Limb (tissue), 2 donors: ENCODE results near the gene RAP1GDS1.

Experiments
- DNase-seq, 2 donors: peaks; one replicate each; pipeline ENCODE4 v3.0.0-alpha.2; 2016; ENCODE audit errors: extremely low spot score in 2 of 2

RAP1GDS1 gene, protein sequence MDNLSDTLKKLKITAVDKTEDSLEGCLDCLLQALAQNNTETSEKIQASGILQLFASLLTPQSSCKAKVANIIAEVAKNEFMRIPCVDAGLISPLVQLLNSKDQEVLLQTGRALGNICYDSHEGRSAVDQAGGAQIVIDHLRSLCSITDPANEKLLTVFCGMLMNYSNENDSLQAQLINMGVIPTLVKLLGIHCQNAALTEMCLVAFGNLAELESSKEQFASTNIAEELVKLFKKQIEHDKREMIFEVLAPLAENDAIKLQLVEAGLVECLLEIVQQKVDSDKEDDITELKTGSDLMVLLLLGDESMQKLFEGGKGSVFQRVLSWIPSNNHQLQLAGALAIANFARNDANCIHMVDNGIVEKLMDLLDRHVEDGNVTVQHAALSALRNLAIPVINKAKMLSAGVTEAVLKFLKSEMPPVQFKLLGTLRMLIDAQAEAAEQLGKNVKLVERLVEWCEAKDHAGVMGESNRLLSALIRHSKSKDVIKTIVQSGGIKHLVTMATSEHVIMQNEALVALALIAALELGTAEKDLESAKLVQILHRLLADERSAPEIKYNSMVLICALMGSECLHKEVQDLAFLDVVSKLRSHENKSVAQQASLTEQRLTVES

DNA sequence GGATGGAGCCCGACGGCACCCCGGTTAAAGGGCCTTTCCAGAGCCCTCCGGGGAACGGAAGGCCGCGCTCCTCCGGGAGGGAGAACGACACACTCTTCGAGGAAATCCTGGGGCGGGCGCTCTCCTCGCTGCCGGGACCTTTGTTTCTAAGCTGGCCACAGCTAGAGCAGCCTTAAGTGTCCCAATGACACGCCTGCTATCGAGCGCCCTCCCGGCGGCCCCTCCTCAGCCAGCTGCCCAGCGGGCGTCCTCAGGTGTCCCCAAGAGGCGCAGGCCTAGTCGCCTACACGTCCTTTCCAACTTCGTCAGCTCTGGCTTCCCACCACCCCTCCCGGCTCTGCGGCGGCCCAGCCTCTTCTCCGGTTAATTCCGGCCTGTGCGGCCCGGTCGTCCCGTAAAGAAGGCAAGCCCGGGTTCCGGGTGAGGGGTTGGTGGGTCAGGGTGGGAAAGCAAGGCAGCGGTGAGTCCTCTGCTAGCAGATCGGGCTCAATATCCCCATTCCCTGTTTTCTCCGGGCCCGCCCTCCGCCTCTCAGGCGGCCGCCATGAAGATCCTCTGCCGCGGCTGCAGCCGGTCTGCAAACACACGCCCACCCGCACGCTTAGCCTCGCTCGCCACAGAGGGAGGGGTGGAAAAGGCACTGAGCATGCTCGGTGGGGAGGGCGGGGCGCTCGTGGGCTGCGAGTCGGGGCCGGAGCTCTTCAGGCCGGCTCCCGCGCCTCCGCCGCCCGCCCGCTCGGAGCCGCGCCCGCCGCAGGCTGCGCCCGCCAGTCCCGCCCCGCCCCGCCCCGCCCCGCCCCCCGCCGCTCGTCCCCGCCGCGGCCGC is at the start of gene RAP1GDS1:
Gene RAP1GDS1, plus strand, starts transcription at position 806 of the 826 bp plus-strand sequence. CDS start 182 bp downstream, outside the sequence.
- DNase-seq, result peak; percentile 96 to 97

DNA sequence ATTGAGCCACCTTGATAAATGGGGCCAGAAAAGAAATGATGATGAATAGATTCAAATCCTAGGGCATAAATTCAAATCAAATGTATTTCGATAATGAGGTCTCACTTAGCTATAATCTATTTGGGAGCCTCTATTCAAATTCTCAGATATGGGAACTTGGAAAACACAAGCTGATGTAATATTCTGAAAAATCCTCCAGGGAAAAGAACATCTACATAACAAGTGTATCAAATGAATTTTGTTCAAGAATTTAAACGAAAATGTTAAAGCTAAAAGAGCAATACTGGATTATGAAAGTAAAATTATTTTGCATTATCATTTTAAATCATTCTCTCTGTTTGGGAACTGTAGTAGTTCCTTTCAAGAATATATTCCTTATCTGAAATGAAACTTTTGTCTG is 38.9 kb upstream of the RAP1GDS1 start:
- DNase-seq, result no peak

DNA sequence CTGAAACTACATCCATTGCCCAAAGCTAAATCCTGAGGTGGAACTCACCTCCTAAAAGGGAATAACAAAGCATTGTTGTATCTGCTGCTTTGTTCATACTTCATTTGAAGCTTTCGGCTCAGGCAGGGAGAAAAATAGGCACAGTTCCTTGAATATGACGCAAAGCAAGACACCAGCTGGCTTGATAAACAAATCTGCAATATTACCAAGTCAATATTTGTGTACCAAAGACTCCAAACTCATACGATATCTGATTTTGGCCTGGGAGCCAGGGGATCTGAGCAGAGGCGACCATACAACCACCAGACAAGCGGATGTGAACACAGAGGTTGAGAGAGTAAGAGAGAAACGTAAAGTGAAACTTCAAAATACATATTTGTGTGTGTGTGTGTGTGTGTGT is 34.8 kb upstream of the RAP1GDS1 start:
- DNase-seq, result no peak

DNA sequence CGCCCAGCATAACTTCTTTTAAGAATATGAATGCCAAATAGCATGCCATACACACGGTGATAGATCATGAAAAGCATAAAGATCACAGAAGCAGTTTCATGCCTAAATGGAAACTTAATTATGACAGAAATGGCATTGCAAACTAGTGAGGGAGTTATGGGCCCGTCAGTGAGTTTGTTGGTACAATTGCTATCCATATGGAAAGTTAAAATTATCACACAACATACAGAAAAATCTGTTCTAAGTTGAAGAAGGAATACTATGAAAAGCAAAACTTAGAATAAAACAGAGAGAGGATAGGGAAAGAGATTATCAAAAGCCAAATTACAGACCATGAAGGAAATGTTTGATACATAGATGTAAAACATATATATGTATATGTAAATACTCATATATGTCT is 30.2 kb upstream of the RAP1GDS1 start:
- no peak for DNase-seq

DNA sequence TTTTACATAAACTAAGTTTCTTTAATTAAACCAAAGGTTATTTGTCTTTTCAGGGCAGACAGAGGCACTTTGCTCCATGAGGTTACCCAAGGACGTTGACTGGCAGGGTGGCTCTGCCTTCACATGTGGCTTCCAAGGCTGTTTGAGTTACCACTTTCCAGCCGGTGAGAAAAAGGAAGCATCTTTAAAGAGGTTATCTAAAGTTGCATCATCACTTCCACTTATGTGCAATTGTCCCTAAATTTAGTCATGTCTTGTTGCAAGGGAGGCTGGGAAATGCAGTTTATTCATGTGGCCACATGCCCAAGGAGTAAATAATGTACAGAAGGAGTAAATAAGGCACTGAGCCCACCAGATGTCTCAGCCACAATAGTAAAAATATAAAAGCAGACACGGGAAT is 29.0 kb upstream of the RAP1GDS1 start:
- no peak for DNase-seq

DNA sequence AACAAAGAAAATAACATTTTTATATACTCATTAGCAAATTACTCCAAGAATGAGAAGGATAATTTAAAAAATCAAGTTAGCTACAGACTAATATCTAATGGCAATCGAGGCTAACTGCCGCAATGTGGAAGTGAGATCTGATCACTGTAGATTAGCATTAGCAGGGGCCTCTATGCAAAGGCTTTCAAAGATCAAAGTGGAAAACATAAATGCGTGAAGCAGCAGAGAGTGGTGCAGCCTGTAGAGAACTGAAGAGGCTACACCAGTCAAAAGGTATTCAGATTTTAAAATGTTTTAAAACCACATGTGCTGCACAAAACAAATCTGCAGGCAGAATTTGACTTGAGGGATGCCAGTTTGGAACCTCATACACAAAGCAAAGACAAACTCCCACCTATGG is 24.0 kb upstream of the RAP1GDS1 start:
- DNase-seq, result no peak

DNA sequence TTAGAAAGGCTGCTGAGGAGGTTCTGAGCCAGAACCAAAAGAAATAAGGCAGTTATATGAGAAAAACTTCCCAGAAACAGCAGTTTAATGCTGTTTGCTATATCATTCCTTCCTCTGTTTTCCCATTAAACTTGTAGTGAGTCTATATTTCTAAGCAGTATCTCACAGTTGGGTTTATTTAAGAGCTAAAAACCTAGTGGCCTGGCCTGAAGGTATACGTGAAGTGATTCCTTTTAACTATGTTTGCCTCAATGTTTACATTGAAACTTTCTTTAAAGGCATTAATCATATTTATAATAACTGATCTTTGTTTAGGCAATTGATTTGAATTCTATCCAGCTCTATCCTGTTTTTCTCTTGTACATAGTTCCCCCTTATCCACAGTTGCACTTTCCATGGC is 19.1 kb upstream of the RAP1GDS1 start:
- no peak for DNase-seq

DNA sequence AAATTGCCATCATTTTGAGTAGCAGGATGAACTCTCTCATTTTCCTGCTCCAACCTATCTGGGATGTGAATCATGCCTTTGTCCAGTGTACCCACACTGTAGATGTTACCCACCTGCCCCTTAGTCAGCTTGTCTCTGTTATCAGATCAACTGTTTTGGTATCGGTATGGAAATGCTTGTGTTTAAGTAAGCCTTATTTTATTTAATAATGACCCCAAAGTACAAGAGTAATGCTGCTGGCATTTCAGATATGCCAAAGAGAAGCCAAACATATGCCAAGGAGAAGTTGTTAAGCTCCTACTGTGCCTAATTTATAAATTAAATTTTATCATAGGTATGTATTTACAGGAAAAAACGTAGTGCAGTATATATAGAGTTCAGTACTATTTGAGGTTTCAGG is 18.6 kb upstream of the RAP1GDS1 start:
- no peak for DNase-seq

DNA sequence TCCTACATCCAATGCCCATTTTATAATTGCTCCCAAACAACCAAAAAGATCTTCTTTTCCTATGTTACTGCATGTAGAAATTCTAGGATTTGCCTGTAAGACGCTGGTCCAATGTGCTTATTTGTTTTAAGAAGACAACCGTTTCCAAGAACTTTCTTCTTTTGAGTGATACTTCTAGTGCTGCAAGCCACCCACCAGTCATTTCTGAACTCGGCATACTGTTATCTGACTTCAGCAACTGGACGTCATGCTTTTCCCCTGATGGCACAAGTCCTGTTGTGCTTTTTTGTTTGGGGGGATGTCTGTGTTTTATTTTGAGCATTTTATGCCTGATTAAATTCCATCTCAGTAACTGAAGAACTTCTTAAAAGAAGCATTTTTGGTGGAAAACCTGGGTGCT is 16.0 kb upstream of the RAP1GDS1 start:
- DNase-seq, result no peak

DNA sequence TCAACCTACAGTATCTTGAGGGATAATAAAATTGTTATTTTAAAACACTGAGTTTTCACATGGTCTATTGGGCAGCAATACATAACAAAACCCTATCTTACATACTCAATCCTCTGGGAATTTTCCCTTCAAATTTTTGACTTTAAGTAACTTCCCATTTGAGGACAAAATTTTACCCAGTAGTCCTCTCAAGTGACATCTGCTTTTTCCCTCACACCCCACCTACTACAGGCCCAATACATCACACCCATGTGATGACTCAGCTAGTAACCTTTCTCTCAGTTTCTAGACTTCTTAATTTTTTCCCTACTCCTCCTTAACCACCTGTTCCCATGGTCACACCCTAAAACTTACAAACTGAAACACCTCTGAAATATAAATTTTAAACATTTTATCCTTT is 12.2 kb upstream of the RAP1GDS1 start:
- DNase-seq, result no peak

DNA sequence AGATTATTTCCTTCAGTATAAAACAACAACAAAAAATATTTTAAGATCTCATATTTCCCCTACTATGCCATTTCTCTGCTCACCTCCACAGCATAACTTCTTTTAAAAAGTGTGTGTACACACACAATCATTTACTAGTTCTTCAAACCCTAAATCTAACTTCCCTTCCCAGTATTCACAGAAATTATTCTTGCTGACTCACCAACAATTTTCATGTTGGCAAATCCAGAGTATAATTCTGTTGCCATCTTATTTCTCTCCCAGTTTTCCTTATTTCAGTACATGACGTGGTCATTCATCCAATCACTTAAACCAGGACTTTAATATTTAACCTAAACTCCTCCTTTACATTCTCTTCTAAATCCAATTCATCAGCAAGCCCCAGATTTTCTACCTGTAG is 11.4 kb upstream of the RAP1GDS1 start:
- DNase-seq, result no peak

DNA sequence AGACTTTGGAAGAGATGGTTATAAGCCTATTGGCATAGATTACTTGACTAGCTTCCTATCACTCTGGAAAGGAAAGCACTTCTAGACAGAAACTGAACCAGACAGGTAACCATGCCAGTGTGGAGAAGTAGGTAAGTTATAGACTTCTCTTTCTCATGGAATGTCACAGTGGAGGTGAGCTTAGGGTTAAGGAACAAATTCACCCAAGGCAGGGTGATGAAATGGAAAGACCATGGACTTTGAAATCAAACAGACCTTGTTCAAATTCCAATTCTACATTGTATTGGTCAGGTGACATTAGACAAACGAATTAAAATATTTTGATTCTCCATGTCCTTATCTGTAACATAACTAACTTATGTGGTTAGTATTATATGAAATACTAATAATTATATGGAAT is 7.7 kb upstream of the RAP1GDS1 start:
- no peak for DNase-seq

DNA sequence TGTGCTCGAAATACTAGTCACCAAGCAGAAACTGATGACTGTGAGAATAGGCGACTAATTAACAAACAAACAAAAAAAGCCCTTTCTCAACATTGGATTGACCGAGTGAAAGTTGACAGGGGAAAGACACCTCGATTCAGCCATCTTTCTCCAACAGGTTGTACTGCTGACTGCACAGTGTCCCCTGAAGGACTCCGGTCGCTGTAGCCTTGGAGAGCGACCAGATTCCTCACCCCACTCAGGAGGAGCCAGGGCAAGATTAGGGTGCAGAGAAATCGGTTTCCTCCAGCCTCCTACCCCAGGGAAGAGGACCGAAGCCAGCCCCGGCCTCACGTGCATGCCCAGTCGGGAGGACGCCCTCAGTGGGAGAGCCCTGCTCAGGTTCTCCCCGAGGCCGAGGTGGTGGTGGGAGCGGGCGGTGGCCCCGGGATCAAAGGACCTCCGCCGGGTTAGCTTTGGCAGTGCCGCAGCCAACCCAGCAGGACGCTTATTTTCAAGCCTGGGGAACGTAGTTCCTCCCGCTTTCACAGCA is 1.1 kb upstream of the RAP1GDS1 start:
- peak in 1 of 2 donors; percentile 40 for DNase-seq

DNA sequence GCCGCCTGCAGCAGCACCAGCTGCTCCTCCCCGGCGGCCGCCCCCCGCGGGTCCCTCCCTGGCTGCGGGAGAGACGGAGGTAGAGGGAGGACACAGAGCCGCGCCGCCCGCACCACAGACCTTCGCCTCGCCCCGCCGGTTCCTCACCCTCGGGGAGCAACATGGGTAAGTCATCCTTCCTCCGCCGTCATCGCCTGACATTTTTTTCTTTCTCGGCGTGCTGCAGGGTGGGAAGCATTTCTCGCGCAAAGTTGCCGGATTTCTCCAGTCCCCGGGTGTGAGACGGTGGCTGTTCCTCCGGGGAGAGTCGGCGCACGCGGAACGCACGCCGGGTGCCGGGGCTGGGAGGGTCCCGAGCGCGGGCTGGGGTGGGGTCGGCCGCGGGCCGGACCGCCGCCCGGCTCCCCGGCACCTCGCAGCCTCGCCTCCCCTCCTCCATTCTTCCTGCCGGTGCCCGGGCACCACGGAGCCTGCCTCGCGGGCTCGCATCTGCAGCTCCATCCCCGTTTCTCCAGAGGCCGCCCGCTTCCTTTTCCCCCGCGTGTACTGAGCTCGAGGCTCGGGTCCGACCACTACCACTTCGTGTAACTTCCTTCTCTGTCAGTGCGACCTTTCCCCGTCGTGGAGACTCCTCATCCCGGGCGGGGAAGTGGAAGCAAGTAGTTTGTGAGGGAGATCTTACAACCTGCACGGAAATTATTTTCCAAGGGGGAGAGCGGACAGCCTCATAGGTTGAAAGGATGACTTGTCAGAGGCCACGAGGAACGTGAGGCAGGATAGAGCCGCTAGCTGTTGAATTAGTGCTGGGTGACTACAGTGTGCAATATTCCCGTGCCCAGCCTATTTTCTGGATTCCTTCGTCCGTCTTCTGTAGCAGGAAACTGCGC is 464 bp downstream of the RAP1GDS1 start:
- DNase-seq, result peak; percentile 59 to 74

DNA sequence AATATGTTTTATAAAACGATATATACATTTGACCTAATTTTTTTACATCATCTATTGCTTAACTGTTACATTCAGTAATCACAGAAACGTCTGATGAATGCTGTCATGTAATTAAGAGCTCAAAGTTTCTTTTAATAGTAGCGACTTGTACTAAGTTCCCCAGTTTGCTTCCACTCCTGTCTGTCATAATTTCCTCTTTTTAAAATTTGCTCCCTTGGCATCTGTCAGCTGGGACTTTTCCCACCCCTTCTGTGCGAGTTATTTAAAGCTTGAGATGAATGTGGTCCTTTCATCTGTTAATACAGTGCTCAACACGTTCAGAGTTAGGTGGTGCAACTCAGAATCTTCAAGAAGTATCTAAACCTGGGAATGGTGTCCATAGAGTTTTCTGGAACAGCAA is 1.2 kb downstream of the RAP1GDS1 start:
- DNase-seq, result no peak

DNA sequence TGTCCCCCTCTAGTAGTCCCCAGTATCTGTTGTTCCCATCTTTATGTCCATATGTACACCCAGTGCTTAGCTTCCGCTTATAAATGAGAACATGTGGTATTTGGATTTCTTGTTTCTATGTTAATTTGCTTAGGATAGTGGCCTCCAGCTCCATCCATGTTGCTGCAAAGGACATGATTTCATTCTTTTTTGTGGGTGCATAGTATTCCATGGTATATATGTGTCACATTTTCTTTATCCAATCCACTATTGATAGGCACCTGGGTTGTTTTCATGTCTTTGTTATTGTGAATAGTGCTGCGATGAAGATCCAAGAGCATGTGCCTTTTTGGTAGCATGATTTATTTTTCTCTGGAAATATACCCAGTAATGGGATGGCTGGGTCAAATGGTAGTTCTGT is 6.3 kb downstream of the RAP1GDS1 start:
- DNase-seq, result no peak

DNA sequence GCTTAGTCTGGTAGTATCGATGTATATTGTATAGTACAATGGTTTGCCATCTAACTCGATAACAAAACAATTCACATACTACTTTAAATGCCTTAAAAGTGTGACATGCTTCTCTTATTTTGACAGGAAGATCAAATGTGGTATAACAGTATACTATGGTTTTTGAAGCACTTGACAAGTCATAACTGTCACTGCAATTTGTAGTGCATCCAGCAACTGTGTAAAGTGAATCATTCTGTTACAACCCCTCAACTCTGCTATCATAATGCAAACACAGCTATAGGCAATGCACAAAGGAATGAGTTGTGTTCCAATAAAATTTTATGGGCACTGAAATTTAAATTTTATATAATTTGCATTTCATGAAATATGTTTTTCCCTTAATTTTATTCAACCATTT is 14.0 kb downstream of the RAP1GDS1 start:
- no peak for DNase-seq

DNA sequence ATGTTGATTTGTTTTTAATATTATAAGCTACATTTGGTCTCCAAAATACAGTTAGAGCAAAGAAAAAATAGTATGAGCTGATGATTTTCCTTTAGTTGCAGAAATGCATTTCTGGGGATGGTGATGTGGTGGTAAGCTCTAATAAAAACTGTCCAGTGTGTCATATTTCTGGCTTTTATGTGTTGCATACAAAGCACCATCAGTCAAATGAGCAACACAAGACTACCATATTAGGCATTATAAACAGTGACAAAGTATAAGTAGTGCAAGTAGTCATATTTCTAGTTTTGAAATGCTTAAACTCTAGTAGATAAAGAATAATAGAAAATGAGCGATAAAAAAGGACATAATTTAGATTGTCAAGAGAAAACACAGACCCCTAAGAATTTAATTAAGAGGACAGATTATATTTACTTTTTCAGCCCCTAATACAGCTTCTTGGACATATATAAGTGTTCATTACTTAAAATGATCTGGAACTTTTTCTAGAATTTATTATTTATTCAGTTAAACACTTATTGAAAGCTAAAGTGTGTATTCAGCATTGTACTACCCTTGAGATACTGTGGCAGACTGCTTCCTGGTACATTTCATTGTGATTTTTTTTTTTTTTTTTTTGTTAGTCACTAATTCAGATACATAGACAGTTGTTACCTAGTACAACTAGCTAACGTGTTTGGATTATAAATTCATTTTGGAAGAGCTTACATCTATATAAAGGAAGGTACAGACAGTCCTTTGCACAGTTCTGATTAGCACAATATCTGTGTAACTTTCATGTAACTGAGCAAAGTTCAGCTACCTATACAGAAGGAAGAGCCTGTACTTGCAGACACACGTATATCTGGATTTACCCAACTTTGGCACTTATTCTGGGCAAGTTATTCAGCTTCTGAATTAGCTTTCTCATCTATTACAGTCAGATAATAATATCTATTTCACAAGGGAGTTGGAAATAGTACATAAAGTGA is 22.3 kb downstream of the RAP1GDS1 start:
- no peak for DNase-seq

DNA sequence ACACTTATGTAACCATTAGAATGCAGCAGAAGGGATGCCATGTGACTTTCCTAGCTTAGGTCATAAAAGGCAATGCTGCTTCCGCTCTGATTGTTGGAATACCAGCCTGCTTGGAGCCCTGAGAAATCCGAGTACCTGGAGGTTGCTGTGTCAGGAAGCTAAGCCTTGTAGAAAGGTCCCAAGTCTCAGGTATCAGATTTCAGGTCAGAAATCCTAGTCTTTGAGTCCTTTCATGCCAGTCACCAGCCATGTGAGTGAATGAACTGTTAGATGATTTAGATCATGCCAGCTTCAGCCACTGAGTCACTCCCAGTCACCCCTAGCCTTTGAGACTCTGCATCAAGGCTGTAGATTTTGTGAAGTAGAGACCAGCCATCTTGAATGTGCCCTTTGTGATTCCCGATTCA is 23.5 kb downstream of the RAP1GDS1 start:
- DNase-seq, result no peak

DNA sequence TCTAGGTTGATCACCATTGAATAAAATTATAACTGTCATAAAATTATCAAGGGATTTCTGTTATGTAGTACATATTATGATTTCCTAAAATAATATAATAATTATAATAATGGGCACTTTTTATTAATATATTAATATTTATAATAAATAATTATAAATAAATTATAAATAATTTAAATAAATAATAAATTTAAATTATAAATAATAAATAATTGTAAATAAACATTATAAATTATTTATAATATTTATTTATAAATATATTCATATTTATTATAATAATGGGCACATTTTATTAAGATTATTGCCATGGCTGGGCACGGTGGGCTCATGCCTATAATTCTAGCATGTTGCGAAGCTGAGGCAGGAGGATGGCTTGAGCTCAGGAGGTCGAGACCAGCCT is 24.5 kb downstream of the RAP1GDS1 start:
- no peak for DNase-seq
